Measurements from ENCODE around the gene USP53. TPM values are rescaled to one million over a fixed set of nuclear protein-coding genes. Genes with fewer than 3 reads are reported as not detected.

USP53 gene
- total and polyA plus RNA-seq, 2 donors (not counting 3 experiments of a cell fraction or from before 2014, with no cell fraction given) = 7.8 to 22.8 TPM

DNA sequence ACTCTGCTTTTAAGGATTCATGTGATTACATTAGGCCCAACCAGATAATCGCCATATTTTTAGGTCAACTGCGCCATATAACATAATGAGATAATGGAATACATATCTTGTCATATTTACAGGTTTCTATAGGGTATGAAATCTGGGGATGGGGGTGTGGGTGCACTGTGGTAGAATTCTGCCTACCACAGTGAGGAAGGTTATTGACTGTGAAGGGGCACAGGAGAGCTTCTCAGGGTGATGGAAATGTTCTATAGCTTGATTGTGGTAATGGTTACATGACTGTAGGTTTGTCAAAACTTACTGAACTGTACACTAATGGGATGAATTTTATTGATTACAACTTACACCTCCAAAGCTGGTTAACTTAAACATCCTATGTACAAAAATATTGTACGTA lies 15.9 kb downstream of the USP53 start:
- H3K4me1 ChIP-seq (ENCODE audit: control insufficient read depth, extremely low read depth, insufficient read depth, low read length) = peaks cover 18% of the 10 kb centered on the region
- no peak overlapping the region for H3K9ac ChIP-seq (replicated peaks; ENCODE audit: extremely low read depth, insufficient read depth, low read length)
- POLR2A ChIA-PET = interaction anchor here (1.8 kb wide), 1 partner anchor 15 kb away, joined by 4 read pairs; the partner anchor contains the start of gene USP53
- peaks cover 52% of the 10 kb centered on the region for H3K79me2 ChIP-seq (ENCODE audit: control insufficient read depth, insufficient read depth, low read length)
- DNase-seq (ENCODE audit: low read depth, low spot score) (no peak), FAIRE-seq (no peak)
- H3K27me3 ChIP-seq (ENCODE audit: control insufficient read depth in 2 of 2, insufficient read depth in 2 of 2, low read length in 2 of 2) = no peaks in the 10 kb centered on the region
- TF ChIP-seq POLR2AphosphoS5 (IDR thresholded peaks at IDR 0.05; ENCODE audit: insufficient read depth, low read depth, low read length) (no peak), EZH2 (IDR thresholded peaks at IDR 0.05; ENCODE audit: borderline replicate concordance, low read depth, low read length, severe bottlenecking) (no peak), MYC (IDR thresholded peaks at IDR 0.05; ENCODE audit: low read depth, low read length) (no peak), GATA2 (IDR thresholded peaks at IDR 0.05; ENCODE audit: insufficient read depth, insufficient read length, low read depth, low read length) (no peak), POLR2A (IDR thresholded peaks at IDR 0.05; ENCODE audit: low read depth, low read length) (no peak), FOS (IDR thresholded peaks at IDR 0.05; ENCODE audit: borderline replicate concordance, insufficient read depth, low read length) (no peak), JUN (IDR thresholded peaks at IDR 0.05; ENCODE audit: borderline replicate concordance, insufficient read depth, insufficient read length, low read depth) (no peak)
- TF ChIP-seq, protein P1, sequence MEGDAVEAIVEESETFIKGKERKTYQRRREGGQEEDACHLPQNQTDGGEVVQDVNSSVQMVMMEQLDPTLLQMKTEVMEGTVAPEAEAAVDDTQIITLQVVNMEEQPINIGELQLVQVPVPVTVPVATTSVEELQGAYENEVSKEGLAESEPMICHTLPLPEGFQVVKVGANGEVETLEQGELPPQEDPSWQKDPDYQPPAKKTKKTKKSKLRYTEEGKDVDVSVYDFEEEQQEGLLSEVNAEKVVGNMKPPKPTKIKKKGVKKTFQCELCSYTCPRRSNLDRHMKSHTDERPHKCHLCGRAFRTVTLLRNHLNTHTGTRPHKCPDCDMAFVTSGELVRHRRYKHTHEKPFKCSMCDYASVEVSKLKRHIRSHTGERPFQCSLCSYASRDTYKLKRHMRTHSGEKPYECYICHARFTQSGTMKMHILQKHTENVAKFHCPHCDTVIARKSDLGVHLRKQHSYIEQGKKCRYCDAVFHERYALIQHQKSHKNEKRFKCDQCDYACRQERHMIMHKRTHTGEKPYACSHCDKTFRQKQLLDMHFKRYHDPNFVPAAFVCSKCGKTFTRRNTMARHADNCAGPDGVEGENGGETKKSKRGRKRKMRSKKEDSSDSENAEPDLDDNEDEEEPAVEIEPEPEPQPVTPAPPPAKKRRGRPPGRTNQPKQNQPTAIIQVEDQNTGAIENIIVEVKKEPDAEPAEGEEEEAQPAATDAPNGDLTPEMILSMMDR (IDR thresholded peaks at IDR 0.05; ENCODE audit: extremely low read depth in 1 of 2, insufficient read depth in 1 of 2, low read depth in 1 of 2, low read length in 2 of 2) = no peak
- TF ChIP-seq, protein P2, sequence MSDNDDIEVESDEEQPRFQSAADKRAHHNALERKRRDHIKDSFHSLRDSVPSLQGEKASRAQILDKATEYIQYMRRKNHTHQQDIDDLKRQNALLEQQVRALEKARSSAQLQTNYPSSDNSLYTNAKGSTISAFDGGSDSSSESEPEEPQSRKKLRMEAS (IDR thresholded peaks at IDR 0.05; ENCODE audit: insufficient read depth, insufficient read length) = no peak
- CTCF ChIA-PET = no interaction called here
- no peaks in the 10 kb centered on the region for H3K9me3 ChIP-seq (replicated peaks; ENCODE audit: control insufficient read depth, insufficient read depth, low read length)
- no peak overlapping the region for H2AFZ ChIP-seq (ENCODE audit: low read depth, low read length)
- peaks cover 1% of the 10 kb centered on the region for H4K20me1 ChIP-seq (replicated peaks; ENCODE audit: control insufficient read depth, extremely low read depth, insufficient read depth, low read length)
- no peak overlapping the region for H3K4me3 ChIP-seq (replicated peaks in 1 of 3; ENCODE audit: insufficient read depth in 1 of 3, low read depth in 1 of 3, low read length in 3 of 3)
- intact Hi-C loops (cut with micrococcal nuclease) = no loop called here
- no peak overlapping the region for H3K27ac ChIP-seq (ENCODE audit: insufficient read depth, low read depth, low read length)
- no TSS peak for BruUV-seq (replicated peaks)
- H3K9me1 ChIP-seq (replicated peaks; ENCODE audit: control insufficient read depth, extremely low read depth, insufficient read depth, low read length) = no peaks in the 10 kb centered on the region
- dilution Hi-C loops (cut with MboI; ENCODE audit: extremely low pct_ligation_motif_present, low sequenced_read_pairs) = no loop called here
- H3K36me3 ChIP-seq (ENCODE audit: control insufficient read depth in 2 of 2, extremely low read depth in 1 of 2, insufficient read depth in 2 of 2, low read length in 2 of 2) = peaks cover 0 to 8% of the 10 kb centered on the region in 2 experiments
- H3K4me2 ChIP-seq (ENCODE audit: insufficient read depth, low read length) = no peak overlapping the region
